Neuronal stem cell (in vitro differentiated cells): ENCODE measurements around the gene ODC1.
"Not testable (repeated sequence)": the region's sequence is repeated elsewhere in the genome, so short reads cannot be mapped to it uniquely, and the experiment has no call there.

Experiments
- DNase-seq: peaks from one replicate; pipeline ENCODE4 v3.0.0-alpha.2; 2013; ENCODE audit warnings: low spot score
- H2AFZ ChIP-seq: one replicate; pipeline ENCODE4 v1.6.1; 2013; ENCODE audit warnings: mild to moderate bottlenecking, low read length, inconsistent platforms
- H2AK5ac ChIP-seq: 2 replicates; pipeline ENCODE4 v1.6.1; 2013; ENCODE audit warnings: low read depth, mild to moderate bottlenecking, inconsistent platforms, low read length, moderate library complexity, mixed read lengths
- H2BK120ac ChIP-seq: 2 replicates; pipeline ENCODE4 v1.6.1; 2013; ENCODE audit warnings: low read depth, mild to moderate bottlenecking, inconsistent platforms, low read length, moderate library complexity, mixed read lengths
- H2BK12ac ChIP-seq: one replicate; pipeline ENCODE4 v1.6.1; 2013; ENCODE audit warnings: low read length, inconsistent platforms
- H2BK15ac ChIP-seq: 2 replicates; pipeline ENCODE4 v1.6.1; 2013; ENCODE audit warnings: mild to moderate bottlenecking, low read length, inconsistent platforms, mixed read lengths
- H2BK5ac ChIP-seq: one replicate; pipeline ENCODE4 v1.6.1; 2013; ENCODE audit warnings: inconsistent platforms, mild to moderate bottlenecking, low read length, moderate library complexity
- H3K14ac ChIP-seq: one replicate; pipeline ENCODE4 v1.6.1; 2013; ENCODE audit warnings: low read length, inconsistent platforms
- H3K18ac ChIP-seq: 2 replicates; pipeline ENCODE4 v1.6.1; 2013; ENCODE audit warnings: low read length, inconsistent platforms
- H3K23ac ChIP-seq: 2 replicates; pipeline ENCODE4 v1.6.1; 2013; ENCODE audit warnings: low read depth, mild to moderate bottlenecking, mixed read lengths, low read length, inconsistent platforms; ENCODE audit not compliant: poor library complexity
- H3K27ac ChIP-seq: replicated peaks from 3 replicates; pipeline ENCODE4 v1.5.1; 2013; ENCODE audit warnings: low read length, inconsistent platforms
- H3K27me3 ChIP-seq, 3 experiments: 2 replicates each; pipeline ENCODE4 v1.6.1; 2013; ENCODE audit warnings: low read length in 3 of 3, mild to moderate bottlenecking in 2 of 3, inconsistent platforms in 1 of 3, low read depth in 1 of 3, mixed read lengths in 1 of 3, moderate library complexity in 1 of 3; ENCODE audit not compliant: control insufficient read depth in 3 of 3, insufficient read depth in 3 of 3
- H3K36me3 ChIP-seq, 2 donors: replicated peaks in 1 of 2; 2 replicates each; pipeline ENCODE4 v1.6.1; 2013; ENCODE audit warnings: low read length in 2 of 2; ENCODE audit not compliant: control insufficient read depth in 2 of 2, insufficient read depth in 2 of 2
- H3K4ac ChIP-seq: 2 replicates; pipeline ENCODE4 v1.6.1; 2013; ENCODE audit warnings: inconsistent platforms, mild to moderate bottlenecking, low read length, moderate library complexity
- H3K4me1 ChIP-seq, 2 donors: 1 replicate in 1 of 2; 2 replicates in 1 of 2; pipeline ENCODE4 v1.6.1; 2013; ENCODE audit warnings: low read length in 2 of 2, low read depth in 1 of 2; ENCODE audit not compliant: control insufficient read depth in 2 of 2, insufficient read depth in 1 of 2
- H3K4me2 ChIP-seq: one replicate; pipeline ENCODE4 v1.6.1; 2013; ENCODE audit warnings: mild to moderate bottlenecking, low read length, inconsistent platforms; ENCODE audit not compliant: insufficient read depth, poor library complexity, severe bottlenecking
- H3K4me3 ChIP-seq, 2 donors: 2 replicates each; pipeline ENCODE4 v1.5.1; 2013; ENCODE audit warnings: low read length in 2 of 2, mild to moderate bottlenecking in 2 of 2, inconsistent platforms in 1 of 2, moderate library complexity in 1 of 2
- H3K79me1 ChIP-seq: one replicate; pipeline ENCODE4 v1.6.1; 2013; ENCODE audit warnings: low read depth, mild to moderate bottlenecking, inconsistent platforms, low read length, moderate library complexity
- H3K9ac ChIP-seq: one replicate; pipeline ENCODE4 v1.6.1; 2013; ENCODE audit warnings: mild to moderate bottlenecking, low read depth, low read length, inconsistent platforms; ENCODE audit not compliant: poor library complexity
- H3K9me3 ChIP-seq, 2 donors: replicated peaks in 1 of 2; 2 replicates each; pipeline versions ENCODE3 to v1.6.1; 2013; ENCODE audit warnings: low read length in 2 of 2, mild to moderate bottlenecking in 2 of 2, inconsistent platforms in 1 of 2, low read depth in 1 of 2, mixed read lengths in 1 of 2, moderate library complexity in 1 of 2; ENCODE audit not compliant: control insufficient read depth in 2 of 2, insufficient read depth in 1 of 2
- H4K8ac ChIP-seq: one replicate; pipeline ENCODE4 v1.6.1; 2013; ENCODE audit warnings: low read depth, mild to moderate bottlenecking, inconsistent platforms, low read length, moderate library complexity
- H4K91ac ChIP-seq: one replicate; pipeline ENCODE4 v1.6.1; 2013; ENCODE audit warnings: low read length, low read depth, mild to moderate bottlenecking, inconsistent platforms; ENCODE audit not compliant: poor library complexity
- WGBS, 2 donors: extraction: QIAGEN DNeasy Blood & Tissue Kit; methylation state at CpG; one replicate each; pipeline ENCODE4 v1.1.7; 2013; ENCODE audit warnings: missing lambda C conversion rate in 2 of 2, mixed read lengths in 1 of 2; ENCODE audit not compliant: insufficient read length in 2 of 2, insufficient replicate concordance in 1 of 2; ENCODE audit errors: extremely low coverage in 2 of 2; 5-methylcytosine and 5-hydroxymethylcytosine counted together

ODC1 gene

DNA sequence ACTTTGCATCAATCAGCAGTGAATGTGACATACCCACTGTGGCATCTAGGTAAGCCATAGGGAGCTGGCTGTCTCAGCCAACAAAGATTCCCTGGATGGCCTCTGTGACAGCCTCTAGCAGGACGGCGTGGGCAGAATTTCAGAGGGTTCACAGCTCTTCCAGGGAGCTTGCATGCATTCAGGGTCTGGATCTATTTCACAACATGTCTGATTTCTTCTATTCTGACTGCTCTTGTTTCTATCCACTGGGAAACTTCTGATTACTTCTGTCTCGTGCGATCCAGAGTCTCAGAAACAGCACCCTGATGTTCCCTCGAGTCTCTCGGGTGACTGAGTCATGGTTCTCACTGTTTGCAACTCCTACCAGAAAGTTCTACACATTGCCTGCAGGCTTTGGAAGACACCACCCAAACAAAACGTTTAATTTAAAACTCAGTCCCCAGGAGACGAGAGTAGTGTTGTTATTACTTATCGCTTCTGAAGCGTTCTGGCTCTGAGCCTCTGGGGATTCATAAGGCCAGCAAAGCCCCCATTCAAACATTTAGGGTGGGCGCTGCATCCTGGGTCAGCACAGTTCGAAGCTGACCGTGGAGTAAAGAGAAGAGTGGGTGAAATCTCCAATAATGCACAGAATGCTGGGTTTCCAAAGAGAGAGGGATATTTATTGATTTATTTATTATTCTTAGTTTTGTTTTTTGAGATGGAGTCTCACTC, 41.9 kb upstream of the ODC1 start:
- Histone ChIP-seq H3K4me1 (no peaks in the 10 kb centered on the region), H3K14ac (no peak overlapping the region), H3K27ac (no peak overlapping the region), H4K8ac (no peak overlapping the region), H3K4me3 (no peak overlapping the region), H3K36me3 (no peaks in the 10 kb centered on the region), H3K27me3 (peaks cover 0 to 25% (median 0%) of the 10 kb centered on the region in 3 experiments), H2AK5ac (no peak overlapping the region), H3K23ac (no peak overlapping the region), H3K9me3 (no peaks in the 10 kb centered on the region), H2AFZ (no peak overlapping the region), H2BK12ac (no peak overlapping the region), H3K18ac (no peak overlapping the region), H2BK120ac (no peak overlapping the region), H2BK15ac (no peak overlapping the region), H3K79me1 (no peaks in the 10 kb centered on the region), H2BK5ac (no peak overlapping the region), H4K91ac (no peak overlapping the region), H3K4me2 (no peak overlapping the region), H3K4ac (no peak overlapping the region), H3K9ac (no peak overlapping the region)
- no CpG with 5 or more reads among the region's 13 CpGs for WGBS, 2 donors
- DNase-seq = no peak

DNA sequence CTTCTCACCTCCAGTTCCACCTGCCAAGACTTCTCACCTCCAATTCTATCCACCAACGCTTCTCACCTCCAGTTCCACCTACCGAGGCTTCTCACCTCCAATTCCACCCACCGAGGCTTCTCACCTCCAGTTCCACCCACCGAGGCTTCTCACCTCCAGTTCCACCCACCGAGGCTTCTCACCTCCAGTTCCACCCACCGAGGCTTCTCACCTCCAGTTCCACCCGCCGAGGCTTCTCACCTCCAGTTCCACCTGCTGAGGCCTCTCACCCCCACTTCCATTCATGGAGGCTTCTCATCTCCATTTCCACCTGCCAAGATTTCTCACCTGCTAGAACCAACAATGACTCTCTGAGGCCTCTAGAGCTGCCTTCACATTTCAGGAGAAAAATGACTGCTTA, 40.0 kb upstream of the ODC1 start:
- not testable (repeated sequence) for H3K27ac ChIP-seq, H2BK15ac ChIP-seq, H3K23ac ChIP-seq, H3K79me1 ChIP-seq, H3K4me3 ChIP-seq, H2BK12ac ChIP-seq, H3K9ac ChIP-seq, H3K36me3 ChIP-seq, H3K4me1 ChIP-seq, H3K14ac ChIP-seq, H2AFZ ChIP-seq, H3K4me2 ChIP-seq, H4K91ac ChIP-seq, DNase-seq, H3K9me3 ChIP-seq, H3K4ac ChIP-seq, H2BK5ac ChIP-seq, H2AK5ac ChIP-seq, H2BK120ac ChIP-seq, H3K18ac ChIP-seq, H4K8ac ChIP-seq
- WGBS, 2 donors = no CpG with 5 or more reads among the region's 8 CpGs
- peaks cover 0 to 16% (median 0%) of the 10 kb centered on the region in 3 experiments for H3K27me3 ChIP-seq

DNA sequence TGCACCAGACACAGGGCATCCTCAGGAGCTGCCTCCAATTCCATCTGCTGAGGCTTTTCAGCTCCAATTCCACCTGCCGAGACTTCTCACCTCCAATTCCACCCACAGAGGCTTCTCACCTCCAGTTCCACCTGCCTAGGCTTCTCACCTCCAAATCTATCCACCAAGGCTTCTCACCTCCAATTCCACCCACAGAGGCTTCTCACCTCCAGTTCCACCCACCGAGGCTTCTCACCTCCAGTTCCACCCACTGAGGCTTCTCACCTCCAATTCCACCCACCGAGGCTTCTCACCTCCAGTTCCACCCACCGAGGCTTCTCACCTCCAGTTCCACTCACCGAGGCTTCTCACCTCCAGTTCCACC, 39.6 kb upstream of the ODC1 start:
- not testable (repeated sequence) for H3K4ac ChIP-seq, H3K4me1 ChIP-seq, DNase-seq, H3K18ac ChIP-seq, H2BK15ac ChIP-seq, H3K23ac ChIP-seq, H2BK120ac ChIP-seq, H2AK5ac ChIP-seq, H3K79me1 ChIP-seq, H2AFZ ChIP-seq, H3K9me3 ChIP-seq, H3K36me3 ChIP-seq, H4K8ac ChIP-seq, H3K4me2 ChIP-seq, H3K14ac ChIP-seq, H2BK5ac ChIP-seq, H3K4me3 ChIP-seq, H4K91ac ChIP-seq, H3K9ac ChIP-seq, H3K27ac ChIP-seq, H2BK12ac ChIP-seq
- H3K27me3 ChIP-seq = peaks cover 0 to 19% (median 0%) of the 10 kb centered on the region in 3 experiments
- WGBS, 2 donors = no CpG with 5 or more reads among the region's 5 CpGs

DNA sequence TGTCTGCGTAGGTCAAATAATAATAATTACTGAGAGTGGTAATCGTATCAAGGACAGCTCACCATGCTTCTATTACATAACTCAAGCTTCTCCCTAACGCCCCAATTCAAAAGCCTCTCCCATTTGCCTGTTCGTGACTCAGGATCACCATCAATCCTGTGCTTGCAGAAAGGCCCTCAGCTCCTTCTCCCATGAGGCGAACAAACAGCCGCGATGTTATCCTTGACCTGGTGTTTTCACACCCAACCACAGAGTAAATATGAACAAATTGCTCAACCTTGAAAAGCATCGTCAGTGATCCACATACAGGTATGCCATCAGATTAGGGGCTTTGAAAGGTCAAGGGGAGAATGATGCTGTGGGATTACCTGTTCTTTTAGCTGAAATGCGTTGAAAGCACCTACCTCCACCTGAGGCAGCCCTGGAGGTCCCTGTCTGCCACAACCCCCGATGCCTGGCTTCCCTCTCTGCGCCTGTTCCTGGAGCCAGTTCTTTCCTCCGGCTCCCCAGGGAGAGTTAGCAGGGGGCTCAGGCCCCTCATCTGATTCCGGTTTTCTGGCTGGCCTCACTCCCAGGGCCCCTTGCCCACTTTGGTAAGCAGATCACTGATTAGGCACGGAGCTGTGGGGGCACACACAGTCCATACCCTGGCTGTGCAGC, 39.1 kb upstream of the ODC1 start:
- H3K9ac ChIP-seq = no peak overlapping the region
- H3K23ac ChIP-seq = no peak overlapping the region
- no peak overlapping the region for H2BK12ac ChIP-seq
- H2BK120ac ChIP-seq = no peak overlapping the region
- H3K18ac ChIP-seq = peak overlapping the region; percentile 29
- no peak overlapping the region for H3K4ac ChIP-seq
- no peaks in the 10 kb centered on the region for H3K4me1 ChIP-seq
- H4K8ac ChIP-seq = no peak overlapping the region
- WGBS, 2 donors = no CpG with 5 or more reads among the region's 14 CpGs
- H3K27ac ChIP-seq = no peak overlapping the region
- H3K4me3 ChIP-seq = no peak overlapping the region
- no peak overlapping the region for H2BK15ac ChIP-seq
- H3K14ac ChIP-seq = no peak overlapping the region
- no peak for DNase-seq
- no peak overlapping the region for H2BK5ac ChIP-seq
- no peaks in the 10 kb centered on the region for H3K36me3 ChIP-seq
- H3K79me1 ChIP-seq = no peaks in the 10 kb centered on the region
- H3K9me3 ChIP-seq = no peaks in the 10 kb centered on the region
- no peak overlapping the region for H2AFZ ChIP-seq
- no peak overlapping the region for H3K4me2 ChIP-seq
- H4K91ac ChIP-seq = no peak overlapping the region
- H3K27me3 ChIP-seq = peaks cover 0 to 23% (median 0%) of the 10 kb centered on the region in 3 experiments
- no peak overlapping the region for H2AK5ac ChIP-seq
